AG09309 (cell line): Measurements from ENCODE around the gene RILPL1.
"Not testable (repeated sequence)": the region's sequence is repeated elsewhere in the genome, so short reads cannot be mapped to it uniquely, and the experiment has no call there.

Experiments
- DNase-seq: peaks from one replicate; pipeline ENCODE4 v3.0.0-alpha.2; 2010; ENCODE audit warnings: low read depth
- H3K4me3 ChIP-seq: 2 replicates; pipeline ENCODE4 v1.5.1; 2011; ENCODE audit warnings: mild to moderate bottlenecking, low read depth, low read length, moderate library complexity; ENCODE audit not compliant: control insufficient read depth
- TF ChIP-seq, protein P1 (sequence below): IDR thresholded peaks from 2 replicates; pipeline ENCODE4 v1.5.1; 2011; ENCODE audit warnings: mild to moderate bottlenecking, low read depth, low read length, inconsistent platforms; ENCODE audit not compliant: insufficient read depth, control insufficient read depth; ENCODE audit errors: missing control alignments

Gene RILPL1

DNA sequence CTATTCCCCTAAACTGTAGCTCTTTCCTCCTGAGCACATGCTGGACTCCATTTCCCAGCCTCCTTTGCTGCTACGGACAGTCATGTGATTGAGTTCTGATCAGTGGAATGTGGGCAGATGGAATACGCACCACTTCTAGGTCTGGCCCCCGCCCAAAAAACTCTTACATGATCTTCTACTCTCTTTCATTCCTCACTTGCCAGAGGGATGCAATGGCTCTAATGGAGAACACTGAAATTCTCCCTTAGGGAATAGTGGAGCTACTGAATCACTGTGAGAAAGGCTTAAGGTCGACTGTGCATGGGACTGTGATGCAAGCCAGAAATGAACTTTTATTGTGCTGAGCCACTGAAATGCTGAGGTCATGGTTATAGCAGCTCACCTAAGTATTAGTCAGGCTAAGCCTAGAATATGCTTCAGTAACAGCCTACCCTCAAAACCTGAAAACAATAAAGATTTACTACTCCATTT, 37.9 kb upstream of the RILPL1 start:
- DNase-seq: peak; percentile 68
- no peak overlapping the region for H3K4me3 ChIP-seq
- TF ChIP-seq, protein P1, sequence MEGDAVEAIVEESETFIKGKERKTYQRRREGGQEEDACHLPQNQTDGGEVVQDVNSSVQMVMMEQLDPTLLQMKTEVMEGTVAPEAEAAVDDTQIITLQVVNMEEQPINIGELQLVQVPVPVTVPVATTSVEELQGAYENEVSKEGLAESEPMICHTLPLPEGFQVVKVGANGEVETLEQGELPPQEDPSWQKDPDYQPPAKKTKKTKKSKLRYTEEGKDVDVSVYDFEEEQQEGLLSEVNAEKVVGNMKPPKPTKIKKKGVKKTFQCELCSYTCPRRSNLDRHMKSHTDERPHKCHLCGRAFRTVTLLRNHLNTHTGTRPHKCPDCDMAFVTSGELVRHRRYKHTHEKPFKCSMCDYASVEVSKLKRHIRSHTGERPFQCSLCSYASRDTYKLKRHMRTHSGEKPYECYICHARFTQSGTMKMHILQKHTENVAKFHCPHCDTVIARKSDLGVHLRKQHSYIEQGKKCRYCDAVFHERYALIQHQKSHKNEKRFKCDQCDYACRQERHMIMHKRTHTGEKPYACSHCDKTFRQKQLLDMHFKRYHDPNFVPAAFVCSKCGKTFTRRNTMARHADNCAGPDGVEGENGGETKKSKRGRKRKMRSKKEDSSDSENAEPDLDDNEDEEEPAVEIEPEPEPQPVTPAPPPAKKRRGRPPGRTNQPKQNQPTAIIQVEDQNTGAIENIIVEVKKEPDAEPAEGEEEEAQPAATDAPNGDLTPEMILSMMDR: no peak

DNA sequence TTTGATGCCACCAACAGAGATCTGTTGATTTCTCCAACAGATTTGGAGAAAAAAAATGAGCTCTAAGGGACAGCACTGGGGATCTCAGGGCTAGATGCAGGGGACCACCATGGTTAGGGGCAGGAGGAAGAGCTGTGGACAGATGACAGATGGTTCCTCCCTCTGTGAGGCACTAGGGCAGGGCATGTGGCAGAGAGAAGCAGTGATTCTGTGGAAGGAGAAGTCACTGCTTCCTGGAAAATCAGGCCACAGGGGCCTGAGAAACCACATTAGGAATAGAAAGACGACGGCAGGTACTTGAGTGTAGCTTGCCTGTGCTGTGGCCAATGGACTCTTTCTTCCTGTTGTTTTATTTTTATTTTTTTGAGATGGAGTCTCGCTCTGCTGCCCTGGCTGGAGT, 25.9 kb upstream of the RILPL1 start:
- TF ChIP-seq, protein P1: no peak
- no peak for DNase-seq

DNA sequence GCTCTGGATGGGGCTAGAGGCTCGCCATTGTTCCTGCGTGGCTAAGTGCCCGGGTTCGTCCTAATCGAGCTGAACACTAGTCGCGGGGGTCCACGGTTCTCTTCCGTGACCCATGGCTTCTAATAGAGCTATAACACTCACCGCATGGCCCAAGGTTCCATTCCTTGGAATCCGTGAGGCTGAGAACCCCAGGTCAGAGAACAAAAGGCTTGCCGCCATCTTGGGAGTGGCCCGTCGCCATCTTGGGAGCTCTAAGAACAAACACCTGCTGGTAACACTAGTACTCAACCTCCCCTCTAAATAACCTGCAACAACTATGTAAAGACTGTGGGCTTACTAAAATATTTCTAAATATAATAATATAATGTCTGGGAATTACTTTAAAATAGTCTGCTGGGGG, 25.0 kb upstream of the RILPL1 start:
- DNase-seq, H3K4me3 ChIP-seq: not testable (repeated sequence)

More for the DNA sequence above, 25.9 kb upstream of the RILPL1 start:
- no peak overlapping the region for H3K4me3 ChIP-seq

DNA sequence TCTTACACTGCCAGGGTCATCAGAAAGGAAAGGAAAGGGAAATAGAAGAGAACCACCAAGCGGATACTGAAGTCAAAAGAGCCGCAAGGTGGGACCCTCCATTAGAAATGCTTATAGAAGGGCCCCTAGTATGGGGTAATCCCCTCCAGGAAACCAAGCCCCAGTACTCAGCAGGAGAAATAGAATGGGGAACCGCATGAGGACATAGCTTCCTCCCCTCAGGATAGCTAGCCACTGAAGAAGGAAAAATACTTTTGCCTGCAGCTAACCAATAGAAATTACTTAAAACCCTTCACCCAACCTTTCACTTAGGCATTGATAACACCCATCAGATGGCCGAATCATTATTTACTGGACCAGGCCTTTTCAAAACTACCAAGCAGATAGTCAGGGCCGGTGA, 21.3 kb upstream of the RILPL1 start:
- not testable (repeated sequence) for DNase-seq, H3K4me3 ChIP-seq

DNA sequence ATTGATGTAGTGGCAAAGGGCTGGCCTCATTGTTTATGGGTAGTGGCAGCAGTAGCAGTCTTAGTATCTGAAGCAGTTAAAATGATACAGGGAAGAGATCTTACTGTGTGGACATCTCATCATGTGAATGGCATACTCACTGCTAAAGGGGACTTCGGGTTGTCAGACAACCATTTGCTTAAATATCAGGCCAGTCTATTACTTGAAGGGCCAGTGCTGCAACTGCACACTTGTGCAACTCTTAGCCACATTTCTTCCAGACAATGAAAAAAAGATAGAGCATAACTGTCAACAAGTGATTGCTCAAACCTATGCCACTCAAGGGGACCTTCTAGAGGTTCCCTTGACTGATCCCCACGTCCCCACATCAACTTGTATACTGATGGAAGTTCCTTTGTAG, 20.6 kb upstream of the RILPL1 start:
- not testable (repeated sequence) for H3K4me3 ChIP-seq, DNase-seq

DNA sequence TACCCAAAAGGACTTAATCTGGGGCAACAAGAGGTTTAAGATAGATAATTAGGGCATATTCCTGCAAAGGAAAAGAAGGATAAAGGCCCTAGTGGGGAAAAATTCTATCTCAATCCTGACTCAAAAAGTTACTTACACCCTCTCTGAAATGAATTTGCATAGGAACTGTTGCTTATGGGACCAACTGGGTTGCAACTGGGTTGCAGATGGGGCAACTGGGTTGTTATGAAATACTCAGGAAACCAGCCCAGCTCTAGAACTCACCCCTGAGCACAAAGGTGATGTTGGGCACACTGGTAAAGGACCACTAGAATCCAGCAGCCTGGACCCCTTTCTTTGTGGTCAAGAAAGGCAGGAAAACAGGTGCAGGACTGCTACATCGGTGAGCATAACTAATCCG, 17.2 kb upstream of the RILPL1 start:
- TF ChIP-seq, protein P1: no peak
- DNase-seq: no peak
- H3K4me3 ChIP-seq: no peak overlapping the region

DNA sequence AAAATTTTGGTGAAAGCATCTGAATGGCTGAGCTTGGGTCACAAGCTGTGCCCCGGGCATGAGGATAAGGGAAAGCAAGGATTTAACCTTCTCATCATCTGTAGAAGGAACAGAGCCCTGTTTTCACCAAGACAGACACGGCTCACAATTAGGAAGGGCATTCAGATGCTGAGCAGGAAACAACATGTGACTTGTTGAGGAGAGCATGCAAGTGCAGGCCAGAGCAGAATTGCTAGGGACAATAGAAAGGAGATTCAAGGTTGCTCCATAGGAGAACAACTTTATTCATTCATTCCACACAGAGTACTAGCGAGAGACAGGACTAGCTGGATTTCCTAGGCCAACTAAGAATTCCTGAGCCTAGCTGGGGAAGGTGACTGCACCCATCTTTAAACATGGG, 14.6 kb upstream of the RILPL1 start:
- TF ChIP-seq, protein P1: no peak
- no peak for DNase-seq
- H3K4me3 ChIP-seq: no peak overlapping the region

DNA sequence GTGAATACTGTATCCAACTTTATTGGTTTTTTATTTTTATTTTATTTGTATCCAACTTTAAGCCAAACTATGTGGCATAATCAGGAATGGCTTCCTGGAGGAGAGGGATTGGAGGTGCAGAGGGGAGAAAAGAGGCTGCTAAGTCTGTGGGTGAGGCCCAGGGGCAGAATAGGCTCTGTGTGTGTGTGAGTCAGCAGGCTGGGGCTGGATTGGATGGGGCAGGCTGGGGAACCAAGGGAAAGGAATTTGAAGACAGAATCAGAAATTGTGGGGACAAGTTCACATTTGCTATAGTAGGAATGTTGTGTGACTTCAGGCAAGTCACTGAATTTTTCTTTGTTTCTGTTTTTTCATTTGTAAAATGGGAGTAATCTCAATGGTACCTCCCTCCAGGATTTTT, 12.8 kb upstream of the RILPL1 start:
- H3K4me3 ChIP-seq: no peak overlapping the region
- DNase-seq: no peak
- TF ChIP-seq, protein P1: no peak
